Measurements from ENCODE around the gene RIPPLY2. TPM values are rescaled to one million over a fixed set of nuclear protein-coding genes. Genes with fewer than 3 reads are reported as not detected.

Gene RIPPLY2
- total RNA-seq, 1 experiment from 2014 or later = 0.31 TPM

- no peak for TF ChIP-seq CTCF (IDR thresholded peaks at IDR 0.05; ENCODE audit: unreplicated experiment)
- no peak overlapping the region for H3K27ac Mint-ChIP-seq (ENCODE audit: unreplicated experiment)
- peaks cover 4% of the 10 kb centered on the region for H3K9me3 Mint-ChIP-seq (ENCODE audit: low read depth, unreplicated experiment)
- no peak for DNase-seq
- no peaks in the 10 kb centered on the region for H3K36me3 Mint-ChIP-seq (ENCODE audit: insufficient read depth, unreplicated experiment)
- H3K4me3 Mint-ChIP-seq (ENCODE audit: low read depth, unreplicated experiment) = no peak overlapping the region
- intact Hi-C loops (cut with micrococcal nuclease; ENCODE audit: unreplicated experiment) = no loop called here
- H3K27me3 Mint-ChIP-seq (ENCODE audit: unreplicated experiment) = no peaks in the 10 kb centered on the region
- CTCF ChIA-PET = no interaction called here
- no TSS peak for BruUV-seq (replicated peaks)
- H3K4me1 Mint-ChIP-seq (ENCODE audit: low read depth, unreplicated experiment) = no peaks in the 10 kb centered on the region
Measured at GRCh38 chr6:83901624-83902023, 48.5 kb downstream of the RIPPLY2 start.

DNA sequence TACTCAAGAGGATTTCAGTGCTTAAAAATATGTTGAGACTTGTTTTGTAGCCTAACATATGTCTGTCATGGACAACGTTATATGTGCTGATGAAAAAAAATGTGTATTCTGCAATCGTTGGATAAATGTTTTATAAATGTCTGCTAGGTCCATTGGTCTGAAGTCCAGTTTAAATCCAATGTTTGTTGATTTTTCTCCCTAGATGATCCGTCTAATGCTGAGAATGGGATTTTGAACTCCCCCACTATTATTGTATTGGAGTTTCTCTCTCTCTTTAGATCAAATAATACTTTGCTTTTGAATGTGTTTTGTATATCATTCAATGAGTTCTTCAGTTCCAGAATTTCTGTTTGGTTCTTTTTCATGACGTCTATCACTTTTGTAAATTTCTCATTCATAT is 51.2 kb downstream of the RIPPLY2 start:
- no peak overlapping the region for H3K27ac Mint-ChIP-seq (ENCODE audit: unreplicated experiment)
- intact Hi-C loops (cut with micrococcal nuclease; ENCODE audit: unreplicated experiment) = no loop called here
- no peaks in the 10 kb centered on the region for H3K27me3 Mint-ChIP-seq (ENCODE audit: unreplicated experiment)
- H3K36me3 Mint-ChIP-seq (ENCODE audit: insufficient read depth, unreplicated experiment) = no peaks in the 10 kb centered on the region
- no peak overlapping the region for H3K4me3 Mint-ChIP-seq (ENCODE audit: low read depth, unreplicated experiment)
- H3K9me3 Mint-ChIP-seq (ENCODE audit: low read depth, unreplicated experiment) = peaks cover 4% of the 10 kb centered on the region
- no peak for DNase-seq
- CTCF ChIA-PET = no interaction called here
- no TSS peak for BruUV-seq (replicated peaks)
- H3K4me1 Mint-ChIP-seq (ENCODE audit: low read depth, unreplicated experiment) = no peaks in the 10 kb centered on the region
- TF ChIP-seq CTCF (IDR thresholded peaks at IDR 0.05; ENCODE audit: unreplicated experiment) = no peak

GRCh38 chr6:83905648-83906047 is 52.5 kb downstream of the RIPPLY2 start:
- H3K27ac Mint-ChIP-seq (ENCODE audit: unreplicated experiment) = no peak overlapping the region
- H3K9me3 Mint-ChIP-seq (ENCODE audit: low read depth, unreplicated experiment) = no peaks in the 10 kb centered on the region
- H3K4me1 Mint-ChIP-seq (ENCODE audit: low read depth, unreplicated experiment) = no peaks in the 10 kb centered on the region
- no peak overlapping the region for H3K4me3 Mint-ChIP-seq (ENCODE audit: low read depth, unreplicated experiment)
- no peaks in the 10 kb centered on the region for H3K36me3 Mint-ChIP-seq (ENCODE audit: insufficient read depth, unreplicated experiment)
- no peak for DNase-seq
- CTCF ChIA-PET = no interaction called here
- BruUV-seq (replicated peaks) = no TSS peak
- H3K27me3 Mint-ChIP-seq (ENCODE audit: unreplicated experiment) = no peaks in the 10 kb centered on the region
- TF ChIP-seq CTCF (IDR thresholded peaks at IDR 0.05; ENCODE audit: unreplicated experiment) = no peak
- intact Hi-C loops (cut with micrococcal nuclease; ENCODE audit: unreplicated experiment) = no loop called here

Other genes starting within 250 kb of the RIPPLY2 start
- not detected in 2 replicates for gene SNAP91, start 144.3 kb upstream of the RIPPLY2 start, total RNA-seq (2022)
- 23.3 and 28.3 TPM in 2 replicates for gene CYB5R4, start 6.3 kb downstream of the RIPPLY2 start, total RNA-seq (2022)
- gene MRAP2, start 180.4 kb downstream of the RIPPLY2 start, total RNA-seq (2022) = 0.22 and 0.38 TPM in 2 replicates

Data from Calu3 (cell line).